Upper lobe of right lung (tissue), 1 donor: ENCODE data around the gene UNC13B. TPM values are rescaled to one million over a fixed set of nuclear protein-coding genes. Genes with fewer than 3 reads are reported as not detected.
A peak's percentile ranks its signal among the peaks of the same experiment; 100 is the strongest.
"Not testable (repeated sequence)": the region's sequence is repeated elsewhere in the genome, so short reads cannot be mapped to it uniquely, and the experiment has no call there.

Experiments used
- ATAC-seq: fragments of 200-7000 bp; cut with Tn5 transposase; one replicate; pipeline ENCODE4 v1.9.1; 2020; ENCODE audit warnings: mild to moderate bottlenecking, moderate library complexity
- DNase-seq: peaks from one replicate; pipeline ENCODE4 v3.0.0-alpha.2; 2020
- H3K27ac ChIP-seq: fragments of 200-600 bp; one replicate; pipeline ENCODE4 v1.8.0; 2022
- H3K27me3 ChIP-seq: fragments of 200-600 bp; one replicate; pipeline ENCODE4 v1.8.0; 2022; ENCODE audit warnings: mild to moderate bottlenecking
- H3K36me3 ChIP-seq: fragments of 200-600 bp; one replicate; pipeline ENCODE4 v1.8.0; 2022
- H3K4me1 ChIP-seq: fragments of 200-600 bp; one replicate; pipeline ENCODE4 v1.8.0; 2022
- H3K4me3 ChIP-seq: fragments of 200-600 bp; one replicate; pipeline ENCODE4 v1.8.0; 2022; ENCODE audit warnings: mild to moderate bottlenecking
- H3K9me3 ChIP-seq: fragments of 200-600 bp; one replicate; pipeline ENCODE4 v1.8.0; 2022
- CTCF ChIP-seq: fragments of 200-600 bp; IDR thresholded peaks from one replicate; pipeline ENCODE4 v1.8.0; 2022; ENCODE audit warnings: antibody characterized with exemption
- intact Hi-C: fragments of 100-400 bp; cut with DNase I; formaldehyde crosslinking; loops from one replicate; pipeline ENCODE4 v1.11.0; 2022
- total RNA-seq: library from RNA; stranded (reverse); fragmentation: NEBNext Ultra II Directional; extraction: Animal tissue kit (Norgen Biotek cat#: 25700); gene quantifications from one replicate; pipeline ENCODE4 v1.2.1, GENCODE V29; 2021
- donor health status: DM: no; HTN: yes; CAD: no; lungs with severe emphysema.

Gene UNC13B
- total RNA-seq, 1 donor from 2014 or later, result 92.1 TPM

DNA sequence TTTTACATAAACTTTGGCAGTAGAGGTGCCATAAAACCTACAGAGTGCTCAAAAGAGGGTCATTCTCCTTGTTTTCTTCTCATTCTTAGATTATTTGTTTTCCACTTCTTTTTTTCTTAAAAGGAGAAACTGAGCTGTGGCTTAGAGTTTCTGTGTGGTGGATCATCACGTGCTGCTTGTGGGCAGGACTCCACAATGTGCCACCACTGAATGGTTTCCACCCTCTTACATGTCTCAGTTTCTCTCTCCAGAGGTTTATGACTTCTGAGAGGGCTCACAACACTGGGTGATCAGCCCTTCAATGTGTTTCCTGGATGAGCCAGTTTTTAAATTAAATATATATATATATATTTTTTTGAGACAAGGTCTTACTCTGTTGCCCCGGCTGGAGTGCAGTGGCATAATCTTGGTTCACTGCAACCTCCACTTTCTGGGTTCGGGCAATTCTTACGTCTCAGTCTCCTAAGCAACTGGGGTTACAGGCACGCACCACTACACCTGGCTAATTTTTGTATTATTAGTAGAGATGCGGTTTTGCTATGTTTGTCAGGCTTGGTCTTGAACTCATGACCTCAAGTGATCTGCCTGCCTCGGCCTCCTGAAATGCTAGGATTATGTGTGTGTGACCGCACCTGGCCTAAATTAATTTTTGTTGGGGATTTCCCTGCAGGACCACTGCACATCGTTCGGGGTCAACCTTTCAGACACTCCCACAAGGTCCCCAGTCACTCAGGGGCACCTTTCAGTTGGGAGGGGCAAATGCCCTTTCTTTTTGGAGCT is 3.1 kb upstream of the UNC13B start:
- intact Hi-C loops, result no loop called here
- no peak for TF ChIP-seq CTCF
- no peak for ATAC-seq

DNA sequence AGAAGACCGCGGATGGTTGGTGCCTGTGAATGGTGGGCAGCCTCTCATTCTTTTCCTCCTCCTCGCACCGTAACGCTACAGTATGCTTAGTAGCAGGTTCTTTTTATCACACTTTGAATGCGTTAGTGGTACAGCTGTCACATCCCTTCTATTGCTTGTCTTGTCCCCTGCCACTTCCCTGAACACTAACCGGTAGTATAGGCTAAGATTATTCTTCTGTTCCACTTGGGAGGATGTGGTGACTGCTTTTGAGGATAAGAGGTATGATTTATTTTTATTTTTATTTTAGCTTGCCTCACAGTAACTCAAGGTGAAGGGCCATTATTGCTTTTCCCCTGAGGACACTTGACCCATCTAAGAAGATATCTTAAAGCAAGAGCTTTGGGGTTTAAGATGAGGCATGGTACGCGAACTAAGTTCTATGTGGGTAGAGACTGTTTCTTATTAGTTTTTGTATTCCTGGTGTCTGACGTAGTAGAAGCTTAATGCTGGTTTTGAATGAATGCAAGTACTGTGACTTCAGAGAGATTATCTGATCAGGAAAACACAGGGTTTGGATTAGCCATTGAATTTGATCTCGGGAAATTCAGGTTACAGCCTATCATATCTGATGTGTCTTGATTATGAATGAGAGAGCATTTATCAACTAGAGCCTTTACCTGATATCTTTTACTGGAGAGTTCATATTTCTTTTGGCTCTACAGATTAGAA is 951 bp downstream of the UNC13B start:
- DNase-seq (no peak), ATAC-seq (no peak)
- Histone ChIP-seq H3K4me1 (peaks cover 5% of the 10 kb centered on the region), H3K27ac (peak overlapping the region; percentile 92), H3K27me3 (no peaks in the 10 kb centered on the region), H3K4me3 (peak overlapping the region; percentile 84), H3K9me3 (no peaks in the 10 kb centered on the region), H3K36me3 (no peaks in the 10 kb centered on the region)
- intact Hi-C loops, result no loop called here
- no peak for TF ChIP-seq CTCF

More for the DNA sequence above, 3.1 kb upstream of the UNC13B start:
- Histone ChIP-seq H3K9me3 (no peaks in the 10 kb centered on the region), H3K27me3 (no peaks in the 10 kb centered on the region), H3K4me3 (no peak overlapping the region), H3K4me1 (peaks cover 5% of the 10 kb centered on the region), H3K36me3 (no peaks in the 10 kb centered on the region), H3K27ac (no peak overlapping the region)
- no peak for DNase-seq

DNA sequence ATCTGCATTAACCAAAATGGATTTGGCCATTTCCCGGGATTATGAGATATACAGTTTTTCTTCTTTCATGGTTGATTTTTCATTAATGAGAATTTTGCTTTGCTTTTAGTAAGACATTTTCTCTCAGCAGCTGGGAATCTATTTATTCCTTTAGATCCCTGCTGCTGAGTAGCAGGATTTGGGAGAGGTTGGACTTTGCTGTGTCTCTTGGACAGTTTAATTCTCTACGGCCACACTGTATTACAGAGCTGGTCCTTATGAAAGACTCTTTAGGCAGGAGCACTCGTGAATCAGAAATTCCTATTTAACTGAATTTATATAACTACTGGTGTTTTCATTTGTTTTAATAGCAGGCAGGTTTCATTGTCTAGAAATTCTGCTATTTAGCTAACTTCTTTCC is 1.6 kb downstream of the UNC13B start:
- intact Hi-C loops, result no loop called here

GRCh38 chr9:35164711-35165110 is 2.9 kb downstream of the UNC13B start:
- no peaks in the 10 kb centered on the region for H3K27me3 ChIP-seq
- H3K9me3 ChIP-seq, result no peaks in the 10 kb centered on the region
- no peak for DNase-seq
- no peak for ATAC-seq
- TF ChIP-seq CTCF, result no peak
- H3K27ac ChIP-seq, result no peak overlapping the region
- no peak overlapping the region for H3K4me3 ChIP-seq
- H3K4me1 ChIP-seq, result peaks cover 5% of the 10 kb centered on the region
- intact Hi-C loops, result no loop called here
- no peaks in the 10 kb centered on the region for H3K36me3 ChIP-seq

More for the DNA sequence above, 1.6 kb downstream of the UNC13B start:
- Histone ChIP-seq H3K4me1 (peaks cover 5% of the 10 kb centered on the region), H3K36me3 (no peaks in the 10 kb centered on the region), H3K4me3 (peak overlapping the region; percentile 84), H3K27ac (no peak overlapping the region), H3K27me3 (no peaks in the 10 kb centered on the region), H3K9me3 (no peaks in the 10 kb centered on the region)
- no peak for TF ChIP-seq CTCF
- DNase-seq, result no peak
- no peak for ATAC-seq

GRCh38 chr9:35167429-35167828 is 5.6 kb downstream of the UNC13B start:
- ATAC-seq, DNase-seq, H3K27ac ChIP-seq, H3K4me1 ChIP-seq, H3K9me3 ChIP-seq, H3K27me3 ChIP-seq, H3K36me3 ChIP-seq, intact Hi-C loops, H3K4me3 ChIP-seq: not testable (repeated sequence)

- Histone ChIP-seq H3K4me1 (no peaks in the 10 kb centered on the region), H3K9me3 (no peaks in the 10 kb centered on the region), H3K36me3 (no peaks in the 10 kb centered on the region), H3K27me3 (no peaks in the 10 kb centered on the region), H3K27ac (no peak overlapping the region), H3K4me3 (no peak overlapping the region)
- intact Hi-C loops, result no loop called here
- DNase-seq (no peak), ATAC-seq (no peak)
- TF ChIP-seq CTCF, result no peak
These were observed 7.2 kb downstream of the UNC13B start for GRCh38 chr9:35168963-35169362.
